HepG2 (cell line): ENCODE data around the gene AP3B2. TPM values are rescaled to one million over a fixed set of nuclear protein-coding genes. Genes with fewer than 3 reads are reported as not detected.

ENCODE experiments used
- ATAC-seq: fragments of 200-7000 bp; cut with Tn5 transposase; 3 replicates; pipeline ENCODE4 v1.9.1; 2020; ENCODE audit warnings: mild to moderate bottlenecking, moderate library complexity
- BruUV-seq: library from RNA; stranded (reverse); fragments of 400-500 nt; replicated peaks from 2 replicates; lab custom pipeline; 2021; lab: Mats Ljungman, UMichigan
- CTCF ChIA-PET: fragments of 300-600 bp; formaldehyde crosslinking; extraction: SDS; loops from one replicate; lab custom pipeline; 2021; ENCODE audit warnings: low total read pairs, inconsistent platforms, low intra/inter-chr PET ratio; lab: Yijun Ruan, JAX
- POLR2A ChIA-PET: fragments of 350-600 bp; sonication (Branson Sonifier 250); formaldehyde crosslinking; loops from one replicate; lab custom pipeline; 2020; ENCODE audit warnings: antibody characterized with exemption, inconsistent platforms; lab: Yijun Ruan, JAX
- DNase-seq: peaks from one replicate; pipeline ENCODE4 v3.0.0-alpha.2; 2015; ENCODE audit warnings: low spot score
- FAIRE-seq: peaks from 3 replicates; lab custom pipeline; 2011; peaks lifted over from hg19 to GRCh38; lab: Jason Lieb, UNC
- H2AFZ ChIP-seq: one replicate; pipeline ENCODE4 v1.6.1; 2011; ENCODE audit warnings: low read length, inconsistent platforms
- H3K27ac ChIP-seq: fragments of 300-600 bp; 3 replicates; pipeline ENCODE4 v1.8.0; 2011; ENCODE audit warnings: mixed run types, mild to moderate bottlenecking, mixed read lengths, low read length, inconsistent platforms; ENCODE audit not compliant: insufficient read depth; ENCODE audit errors: extremely low read length
- H3K27me3 ChIP-seq, 2 experiments: fragments of 200-600 bp in 1 of 2; 2 replicates in 1 of 2; 3 replicates in 1 of 2; pipeline versions ENCODE4 v1.6.0 to v1.8.0; 2011; ENCODE audit warnings: low read length in 2 of 2, mild to moderate bottlenecking in 2 of 2, moderate library complexity in 2 of 2, inconsistent platforms in 1 of 2; ENCODE audit not compliant: insufficient read depth in 2 of 2, control insufficient read depth in 1 of 2
- H3K36me3 ChIP-seq, 2 experiments: fragments of 200-600 bp in 1 of 2; replicated peaks in 1 of 2; 2 replicates in 1 of 2; 3 replicates in 1 of 2; pipeline versions ENCODE4 v1.5.1 to v1.8.0; 2011; ENCODE audit warnings: low read length in 2 of 2, inconsistent platforms in 1 of 2; ENCODE audit not compliant: insufficient read depth in 2 of 2, control insufficient read depth in 1 of 2
- H3K4me1 ChIP-seq: 2 replicates; pipeline ENCODE4 v1.5.1; 2012; ENCODE audit warnings: low read length, inconsistent platforms; ENCODE audit not compliant: insufficient read depth
- H3K4me2 ChIP-seq: 2 replicates; pipeline ENCODE4 v1.6.0; 2011; ENCODE audit warnings: low read depth, low read length, inconsistent platforms
- H3K4me3 ChIP-seq, 3 experiments: fragments of 200-600 bp in 1 of 3; sonication (generic), shearing (Covaris generic) in 1 of 3; replicated peaks in 1 of 3; 2 replicates each; pipeline ENCODE4 v1.5.1; 2011 to 2016; ENCODE audit warnings: low read length in 3 of 3, inconsistent platforms in 2 of 3, low read depth in 2 of 3, mild to moderate bottlenecking in 2 of 3, control low read depth in 1 of 3, mixed read lengths in 1 of 3; ENCODE audit not compliant: insufficient read depth in 1 of 3
- H3K79me2 ChIP-seq: one replicate; pipeline ENCODE4 v1.6.1; 2011; ENCODE audit warnings: low read length, inconsistent platforms; ENCODE audit not compliant: insufficient read depth
- H3K9ac ChIP-seq: 2 replicates; pipeline ENCODE4 v1.6.0; 2011; ENCODE audit warnings: mild to moderate bottlenecking, low read depth, low read length, inconsistent platforms; ENCODE audit not compliant: insufficient read depth
- H3K9me3 ChIP-seq: 2 replicates; pipeline ENCODE4 v1.5.1; 2012; ENCODE audit warnings: mild to moderate bottlenecking, low read length
- H4K20me1 ChIP-seq: 2 replicates; pipeline ENCODE4 v1.6.0; 2011; ENCODE audit warnings: inconsistent platforms, mild to moderate bottlenecking, low read length, moderate library complexity; ENCODE audit not compliant: insufficient read depth
- E2F1 ChIP-seq: sonication (generic); formaldehyde crosslinking; IDR thresholded peaks from 2 replicates; pipeline ENCODE4 v1.5.0; 2020; ENCODE audit warnings: missing genetic modification reagents
- GFI1 ChIP-seq: sonication (generic); formaldehyde crosslinking; IDR thresholded peaks from 2 replicates; pipeline ENCODE4 v1.5.0; 2020; ENCODE audit warnings: missing genetic modification reagents, mild to moderate bottlenecking, borderline replicate concordance
- TCF7 ChIP-seq: sonication (generic); IDR thresholded peaks from 2 replicates; pipeline ENCODE4 v1.6.1; 2016; ENCODE audit warnings: antibody characterized with exemption, low read depth
- U2AF2 ChIP-seq: fragments of 200-400 bp; formaldehyde crosslinking; IDR thresholded peaks from 2 replicates; pipeline ENCODE4 v1.6.1; 2017; ENCODE audit warnings: low read depth, mild to moderate bottlenecking, low read length
- ZBTB8A ChIP-seq: sonication (generic); formaldehyde crosslinking; IDR thresholded peaks from 2 replicates; pipeline ENCODE4 v1.4.0; 2020; ENCODE audit warnings: mild to moderate bottlenecking, low read depth, missing genetic modification reagents, borderline replicate concordance
- ZFP90 ChIP-seq: sonication (generic); formaldehyde crosslinking; IDR thresholded peaks from 2 replicates; pipeline ENCODE4 v1.8.0; 2022; ENCODE audit warnings: missing genetic modification reagents, mild to moderate bottlenecking, inconsistent platforms, borderline replicate concordance
- ZNF274 ChIP-seq: sonication (generic); formaldehyde crosslinking; IDR thresholded peaks from 2 replicates; pipeline ENCODE4 v1.5.1; 2020; ENCODE audit warnings: mild to moderate bottlenecking, missing genetic modification reagents
- ZNF781 ChIP-seq: sonication (generic); formaldehyde crosslinking; IDR thresholded peaks from 2 replicates; pipeline ENCODE4 v1.5.1; 2020; ENCODE audit warnings: borderline replicate concordance, mild to moderate bottlenecking, missing genetic modification reagents; ENCODE audit errors: not compliant biosample characterization
- WGBS: methylation state at CpG from one replicate; pipeline ENCODE4 v1.1.6; 2017; ENCODE audit warnings: low lambda C conversion rate; 5-methylcytosine and 5-hydroxymethylcytosine counted together
- in situ Hi-C: cut with HindIII; loops from 2 replicates; pipeline ENCODE4 v1.10.0; 2017; ENCODE audit warnings: low pct_unique_long_range_greater_than_20kb; ENCODE audit not compliant: extremely low pct_ligation_motif_present
- intact Hi-C: fragments of 100-400 bp; cut with micrococcal nuclease; formaldehyde crosslinking; loops from one replicate; pipeline ENCODE4 v1.10.0; 2022; ENCODE audit not compliant: unreplicated experiment
- polyA plus RNA-seq, 8 experiments: library from polyadenylated mRNA; depleted of rRNA in 3 of 8; stranded (reverse) in 7 of 8; unstranded in 1 of 8; fragments of >200 nt; fragmentation: Illumina TruSeq in 4 of 8; extraction: Trizol in 4 of 8; gene quantifications; 2 replicates each; pipeline versions ENCODE4 v1.2.1 to v1.2.3, GENCODE V29; 2011 to 2016; ENCODE audit warnings: low read depth in 4 of 8, missing spikeins in 1 of 8, mixed read lengths in 1 of 8; ENCODE audit not compliant: insufficient read depth in 1 of 8
- total RNA-seq, 5 experiments: library from RNA; depleted of rRNA; stranded (reverse); fragments of >200 nt; fragmentation: Illumina TruSeq; extraction: Trizol; gene quantifications; 2 replicates each; pipeline ENCODE4 v1.2.3, GENCODE V29; 2016; ENCODE audit warnings: low read depth in 1 of 5
- TF ChIP-seq, protein P1 (sequence below): sonication (generic); formaldehyde crosslinking; IDR thresholded peaks from 2 replicates; pipeline ENCODE4 v1.4.0; 2020; ENCODE audit warnings: missing genetic modification reagents, borderline replicate concordance

Gene AP3B2
- total and polyA plus RNA-seq, 2 of the 13 experiments (the other 11 are each of a cell fraction or from before 2014, with no cell fraction given): not detected

GRCh38 chr15:82643992-82644391 lies 65.7 kb downstream of the AP3B2 start (continued):
- TF ChIP-seq ZBTB8A (CRISPR knock-in tag) (no peak), U2AF2 (no peak), GFI1 (CRISPR knock-in tag) (no peak), E2F1 (CRISPR knock-in tag) (no peak), ZFP90 (CRISPR knock-in tag) (no peak)

DNA sequence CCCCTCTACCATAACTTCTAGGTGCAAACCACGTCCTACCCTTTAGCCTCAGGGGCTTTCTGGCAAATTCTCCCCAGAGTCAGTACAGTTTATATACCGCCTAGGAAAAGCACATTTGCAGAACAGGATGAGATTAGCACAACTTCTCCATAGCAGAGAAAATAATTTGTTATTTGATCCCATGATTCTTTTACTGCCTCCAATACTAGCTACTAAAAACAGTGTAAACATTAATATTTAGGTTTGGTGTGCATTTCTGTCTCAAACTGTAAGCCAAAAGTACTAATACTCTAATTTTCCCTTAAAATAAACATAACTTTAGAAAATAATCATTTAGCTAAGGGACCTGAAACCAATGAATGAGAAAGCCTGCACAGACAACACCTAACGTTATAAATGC lies 67.0 kb downstream of the AP3B2 start:
- no peak for ATAC-seq
- POLR2A ChIA-PET: interaction anchor here (1.3 kb wide), 1 partner anchor 107 kb away, joined by 3 read pairs; no protein-coding TSS in a partner anchor
- Histone ChIP-seq H4K20me1 (no peaks in the 10 kb centered on the region), H3K27me3 (peaks cover 0 to 31% of the 10 kb centered on the region in 2 experiments; a peak in 3 of 5 replicates), H3K36me3 (no peaks in the 10 kb centered on the region), H3K4me1 (no peaks in the 10 kb centered on the region), H3K4me3 (no peak overlapping the region), H3K4me2 (no peak overlapping the region), H3K9ac (no peak overlapping the region), H2AFZ (no peak overlapping the region), H3K79me2 (no peaks in the 10 kb centered on the region), H3K9me3 (no peaks in the 10 kb centered on the region), H3K27ac (no peak overlapping the region)
- CTCF ChIA-PET: no interaction called here
- DNase-seq: no peak
- WGBS: 8% methylated on average over 3 of the region's 3 CpGs
- intact Hi-C loops: no loop called here
- BruUV-seq: no TSS peak
- in situ Hi-C loops: no loop called here
- no peak for TF ChIP-seq ZNF274 (CRISPR knock-in tag)
- TF ChIP-seq TCF7: no peak
- TF ChIP-seq, protein P1, sequence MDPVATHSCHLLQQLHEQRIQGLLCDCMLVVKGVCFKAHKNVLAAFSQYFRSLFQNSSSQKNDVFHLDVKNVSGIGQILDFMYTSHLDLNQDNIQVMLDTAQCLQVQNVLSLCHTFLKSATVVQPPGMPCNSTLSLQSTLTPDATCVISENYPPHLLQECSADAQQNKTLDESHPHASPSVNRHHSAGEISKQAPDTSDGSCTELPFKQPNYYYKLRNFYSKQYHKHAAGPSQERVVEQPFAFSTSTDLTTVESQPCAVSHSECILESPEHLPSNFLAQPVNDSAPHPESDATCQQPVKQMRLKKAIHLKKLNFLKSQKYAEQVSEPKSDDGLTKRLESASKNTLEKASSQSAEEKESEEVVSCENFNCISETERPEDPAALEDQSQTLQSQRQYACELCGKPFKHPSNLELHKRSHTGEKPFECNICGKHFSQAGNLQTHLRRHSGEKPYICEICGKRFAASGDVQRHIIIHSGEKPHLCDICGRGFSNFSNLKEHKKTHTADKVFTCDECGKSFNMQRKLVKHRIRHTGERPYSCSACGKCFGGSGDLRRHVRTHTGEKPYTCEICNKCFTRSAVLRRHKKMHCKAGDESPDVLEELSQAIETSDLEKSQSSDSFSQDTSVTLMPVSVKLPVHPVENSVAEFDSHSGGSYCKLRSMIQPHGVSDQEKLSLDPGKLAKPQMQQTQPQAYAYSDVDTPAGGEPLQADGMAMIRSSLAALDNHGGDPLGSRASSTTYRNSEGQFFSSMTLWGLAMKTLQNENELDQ (CRISPR knock-in tag): no peak
- TF ChIP-seq ZNF781 (CRISPR knock-in tag): no peak
- no peak for FAIRE-seq
